NCI-H510A treated with DMSO at 0.1 percent for 48 hours (cell line): ENCODE results near the gene EPB41L2.
"Not testable (repeated sequence)": the region's sequence is repeated elsewhere in the genome, so short reads cannot be mapped to it uniquely, and the experiment has no call there.

ENCODE experiments used
- DNase-seq: peaks from one replicate; lab custom pipeline; 2025; lab: John Stamatoyannopoulos, UW

The EPB41L2 gene

GRCh38 chr6:130838250-130838860 lies 224.7 kb downstream of the EPB41L2 start:
- no peak for DNase-seq

GRCh38 chr6:130837067-130837466 lies 226.0 kb downstream of the EPB41L2 start:
- DNase-seq = no peak

GRCh38 chr6:130836055-130836640 lies 226.9 kb downstream of the EPB41L2 start:
- DNase-seq = no peak

- no peak for DNase-seq
Measured at GRCh38 chr6:130834482-130835251, 228.4 kb downstream of the EPB41L2 start.

- DNase-seq = no peak
Measured at GRCh38 chr6:130833569-130833968, 229.5 kb downstream of the EPB41L2 start.

GRCh38 chr6:130831607-130832006 lies 231.4 kb downstream of the EPB41L2 start:
- DNase-seq = no peak

- no peak for DNase-seq
Measured at GRCh38 chr6:130829333-130829910, 233.6 kb downstream of the EPB41L2 start.

GRCh38 chr6:130827247-130828149 lies 235.5 kb downstream of the EPB41L2 start, which contains the start of gene SMLR1:
SMLR1 (plus strand) TSS chr6:130827406; CDS start chr6:130827414, 8 bp downstream.
- DNase-seq = no peak

- no peak for DNase-seq
Measured at GRCh38 chr6:130826442-130827246, 236.4 kb downstream of the EPB41L2 start.

GRCh38 chr6:130825772-130826441 lies 237.1 kb downstream of the EPB41L2 start:
- no peak for DNase-seq

GRCh38 chr6:130824978-130825694 lies 237.9 kb downstream of the EPB41L2 start:
- DNase-seq = no peak

- no peak for DNase-seq
Measured at GRCh38 chr6:130822736-130823135, 240.3 kb downstream of the EPB41L2 start.

- DNase-seq = no peak
Measured at GRCh38 chr6:130815200-130816071, 247.6 kb downstream of the EPB41L2 start.

GRCh38 chr6:130814506-130814905 lies 248.5 kb downstream of the EPB41L2 start:
- no peak for DNase-seq

- no peak for DNase-seq
Measured at GRCh38 chr6:130811932-130812331, 251.1 kb downstream of the EPB41L2 start.

GRCh38 chr6:130810307-130811030 lies 252.6 kb downstream of the EPB41L2 start:
- DNase-seq = no peak

- not testable (repeated sequence) for DNase-seq
Measured at GRCh38 chr6:130801368-130801767, 261.7 kb downstream of the EPB41L2 start.

- DNase-seq = no peak
Measured at GRCh38 chr6:130797061-130797460, 266.0 kb downstream of the EPB41L2 start.
